GM18511 (cell line): Measurements from ENCODE around the gene COPS4.
"Not testable (repeated sequence)": the region's sequence is repeated elsewhere in the genome, so short reads cannot be mapped to it uniquely, and the experiment has no call there.

ENCODE experiments used
- ATAC-seq: cut with Tn5 transposase; IDR thresholded peaks from one replicate; pipeline ENCODE4 v1.9.1; 2021; ENCODE audit warnings: mild to moderate bottlenecking, moderate library complexity; ENCODE audit not compliant: unreplicated experiment

Gene COPS4

GRCh38 chr4:83080561-83080960 lies 45.6 kb downstream of the COPS4 start:
- no peak for ATAC-seq

GRCh38 chr4:83082777-83083176 lies 47.8 kb downstream of the COPS4 start:
- ATAC-seq = peak; percentile 33

GRCh38 chr4:83083925-83084475 lies 49.0 kb downstream of the COPS4 start:
- ATAC-seq = peak; percentile 53

GRCh38 chr4:83084956-83085355 lies 50.0 kb downstream of the COPS4 start:
- not testable (repeated sequence) for ATAC-seq

- no peak for ATAC-seq
These were observed 54.6 kb downstream of the COPS4 start for GRCh38 chr4:83089410-83090157.

GRCh38 chr4:83093060-83093640 lies 58.2 kb downstream of the COPS4 start:
- no peak for ATAC-seq

- ATAC-seq = no peak
These were observed 61.4 kb downstream of the COPS4 start for GRCh38 chr4:83096397-83096796.

GRCh38 chr4:83104991-83105390 lies 70.0 kb downstream of the COPS4 start:
- ATAC-seq = no peak

GRCh38 chr4:83107631-83108030 lies 72.6 kb downstream of the COPS4 start:
- ATAC-seq = no peak

GRCh38 chr4:83108101-83108861 lies 73.3 kb downstream of the COPS4 start:
- no peak for ATAC-seq

- peak; percentile 28 for ATAC-seq
These were observed 74.7 kb downstream of the COPS4 start for GRCh38 chr4:83109480-83110222.

- peak; percentile 72 for ATAC-seq
These were observed 75.4 kb downstream of the COPS4 start for GRCh38 chr4:83110223-83110945.

GRCh38 chr4:83110970-83111750 lies 76.2 kb downstream of the COPS4 start:
- ATAC-seq = no peak

- ATAC-seq = not testable (repeated sequence)
These were observed 76.8 kb downstream of the COPS4 start for GRCh38 chr4:83111751-83112141.

- ATAC-seq = peak; percentile 39
These were observed 77.2 kb downstream of the COPS4 start for GRCh38 chr4:83112231-83112630.

GRCh38 chr4:83112678-83113428 lies 77.9 kb downstream of the COPS4 start:
- no peak for ATAC-seq

GRCh38 chr4:83113429-83113786 lies 78.4 kb downstream of the COPS4 start:
- ATAC-seq = no peak

- ATAC-seq = peak; percentile 47
These were observed 79.6 kb downstream of the COPS4 start, which contains the start of gene PLAC8 for GRCh38 chr4:83114576-83114975. PLAC8 (minus strand) TSS chr4:83114729; CDS start chr4:83107921, 6,808 bp downstream.

GRCh38 chr4:83115000-83115399 lies 80.0 kb downstream of the COPS4 start:
- no peak for ATAC-seq
